Mesendoderm (in vitro differentiated cells): ENCODE results near the gene MTHFD2.

Experiments
- DNase-seq: peaks from one replicate; pipeline ENCODE4 v3.0.0; 2013
- H2AK5ac ChIP-seq: 2 replicates; pipeline ENCODE4 v1.6.1; 2013; ENCODE audit warnings: low read length, inconsistent platforms
- H2BK120ac ChIP-seq: 2 replicates; pipeline ENCODE4 v1.6.1; 2013; ENCODE audit warnings: low read depth, mild to moderate bottlenecking, low read length, moderate library complexity, mixed read lengths
- H2BK15ac ChIP-seq: replicated peaks from 2 replicates; pipeline ENCODE4 v1.6.1; 2013; ENCODE audit warnings: low read depth, mild to moderate bottlenecking, moderate library complexity
- H2BK5ac ChIP-seq: 2 replicates; pipeline ENCODE4 v1.6.1; 2013; ENCODE audit warnings: low read length, inconsistent platforms
- H3K18ac ChIP-seq: 2 replicates; pipeline ENCODE4 v1.6.1; 2013; ENCODE audit warnings: mild to moderate bottlenecking, low read length, mixed read lengths
- H3K23ac ChIP-seq: one replicate; pipeline ENCODE4 v1.6.1; 2013; ENCODE audit warnings: low read length
- H3K27ac ChIP-seq: 2 replicates; pipeline ENCODE4 v1.5.1; 2013; ENCODE audit warnings: low read depth, mild to moderate bottlenecking, inconsistent platforms, low read length, moderate library complexity
- H3K27me3 ChIP-seq: 2 replicates; pipeline ENCODE4 v1.6.1; 2013; ENCODE audit warnings: low read length, control low read depth, mild to moderate bottlenecking, inconsistent platforms; ENCODE audit not compliant: insufficient read depth, poor library complexity
- H3K36me3 ChIP-seq: 2 replicates; pipeline ENCODE4 v1.6.1; 2013; ENCODE audit warnings: low read length, inconsistent platforms; ENCODE audit not compliant: control insufficient read depth, insufficient read depth
- H3K4ac ChIP-seq: one replicate; pipeline ENCODE4 v1.6.1; 2013; ENCODE audit warnings: low read depth, mild to moderate bottlenecking, low read length, moderate library complexity
- H3K4me1 ChIP-seq: 2 replicates; pipeline ENCODE4 v1.6.1; 2013; ENCODE audit warnings: low read depth, low read length, inconsistent platforms; ENCODE audit not compliant: control insufficient read depth
- H3K4me2 ChIP-seq: 2 replicates; pipeline ENCODE4 v1.6.1; 2013; ENCODE audit warnings: low read length
- H3K4me3 ChIP-seq: 2 replicates; pipeline ENCODE4 v1.5.1; 2013; ENCODE audit warnings: mild to moderate bottlenecking, low read length
- H3K56ac ChIP-seq: one replicate; pipeline ENCODE4 v1.6.1; 2013; ENCODE audit warnings: low read length
- H3K79me1 ChIP-seq: 2 replicates; pipeline ENCODE4 v1.6.1; 2013; ENCODE audit warnings: low read length, inconsistent platforms
- H3K79me2 ChIP-seq: 2 replicates; pipeline ENCODE4 v1.6.1; 2013; ENCODE audit warnings: mild to moderate bottlenecking, low read length; ENCODE audit not compliant: control insufficient read depth, insufficient read depth
- H3K9ac ChIP-seq: 2 replicates; pipeline ENCODE4 v1.6.1; 2013; ENCODE audit warnings: low read length, inconsistent platforms
- H4K5ac ChIP-seq: one replicate; pipeline ENCODE4 v1.6.1; 2013; ENCODE audit warnings: low read length
- H4K8ac ChIP-seq: one replicate; pipeline ENCODE4 v1.6.1; 2013; ENCODE audit warnings: low read depth, mild to moderate bottlenecking, control low read depth, low read length, moderate library complexity
- WGBS: extraction: QIAGEN DNeasy Blood & Tissue Kit; methylation state at CpG from one replicate; pipeline ENCODE4 v1.1.7; 2013; ENCODE audit warnings: low lambda C conversion rate, missing lambda C conversion rate; ENCODE audit not compliant: insufficient coverage; ENCODE audit errors: extremely low coverage; 5-methylcytosine and 5-hydroxymethylcytosine counted together

MTHFD2 gene

GRCh38 chr2:74188018-74188601 is 10.3 kb upstream of the MTHFD2 start:
- H3K9ac ChIP-seq, result no peak overlapping the region
- H2BK5ac ChIP-seq, result no peak overlapping the region
- no peak overlapping the region for H3K4ac ChIP-seq
- no peaks in the 10 kb centered on the region for H3K27me3 ChIP-seq
- H3K4me3 ChIP-seq, result no peak overlapping the region
- H2BK120ac ChIP-seq, result no peak overlapping the region
- H3K56ac ChIP-seq, result peak overlapping the region; percentile 54
- H2AK5ac ChIP-seq, result no peak overlapping the region
- DNase-seq, result peak; percentile 79
- no peaks in the 10 kb centered on the region for H3K36me3 ChIP-seq
- no peaks in the 10 kb centered on the region for H3K79me1 ChIP-seq
- peaks cover 2% of the 10 kb centered on the region for H3K4me1 ChIP-seq
- no peak overlapping the region for H3K23ac ChIP-seq
- no peak overlapping the region for H2BK15ac ChIP-seq
- H4K5ac ChIP-seq, result no peak overlapping the region
- no peak overlapping the region for H3K27ac ChIP-seq
- no peaks in the 10 kb centered on the region for H3K79me2 ChIP-seq
- no peak overlapping the region for H3K18ac ChIP-seq
- WGBS, result no CpG with 5 or more reads among the region's 6 CpGs
- no peak overlapping the region for H4K8ac ChIP-seq
- H3K4me2 ChIP-seq, result no peak overlapping the region

- Histone ChIP-seq H3K4me1 (peaks cover 2% of the 10 kb centered on the region), H4K8ac (no peak overlapping the region), H2BK5ac (no peak overlapping the region), H3K4ac (no peak overlapping the region), H3K79me1 (no peaks in the 10 kb centered on the region), H3K4me2 (no peak overlapping the region), H2BK15ac (no peak overlapping the region), H4K5ac (no peak overlapping the region), H3K9ac (no peak overlapping the region), H3K18ac (no peak overlapping the region), H3K56ac (no peak overlapping the region), H3K79me2 (no peaks in the 10 kb centered on the region), H2BK120ac (no peak overlapping the region), H3K27ac (no peak overlapping the region), H3K23ac (no peak overlapping the region), H2AK5ac (no peak overlapping the region), H3K4me3 (no peak overlapping the region), H3K27me3 (no peaks in the 10 kb centered on the region), H3K36me3 (no peaks in the 10 kb centered on the region)
- DNase-seq, result no peak
- no CpG with 5 or more reads among the region's 3 CpGs for WGBS
Observed at GRCh38 chr2:74188696-74189095, 9.7 kb upstream of the MTHFD2 start.

GRCh38 chr2:74191596-74192380 is 6.6 kb upstream of the MTHFD2 start:
- peaks cover 2% of the 10 kb centered on the region for H3K4me1 ChIP-seq
- no peak overlapping the region for H4K8ac ChIP-seq
- peak overlapping the region; percentile 10 for H3K56ac ChIP-seq
- H3K79me2 ChIP-seq, result no peaks in the 10 kb centered on the region
- peak overlapping the region; percentile 18 for H3K18ac ChIP-seq
- no peak overlapping the region for H3K27ac ChIP-seq
- no CpG with 5 or more reads among the region's 6 CpGs for WGBS
- H3K23ac ChIP-seq, result no peak overlapping the region
- DNase-seq, result no peak
- no peak overlapping the region for H2BK120ac ChIP-seq
- no peak overlapping the region for H3K9ac ChIP-seq
- no peak overlapping the region for H2BK5ac ChIP-seq
- H3K27me3 ChIP-seq, result no peaks in the 10 kb centered on the region
- no peak overlapping the region for H2AK5ac ChIP-seq
- peak overlapping the region; percentile 20 for H3K4ac ChIP-seq
- H3K4me3 ChIP-seq, result no peak overlapping the region
- no peak overlapping the region for H4K5ac ChIP-seq
- no peaks in the 10 kb centered on the region for H3K79me1 ChIP-seq
- no peaks in the 10 kb centered on the region for H3K36me3 ChIP-seq
- no peak overlapping the region for H3K4me2 ChIP-seq
- H2BK15ac ChIP-seq, result no peak overlapping the region

- Histone ChIP-seq H3K9ac (no peak overlapping the region), H3K56ac (no peak overlapping the region), H3K4me2 (no peak overlapping the region), H4K8ac (peak overlapping the region; percentile 31), H2BK15ac (no peak overlapping the region), H3K4me3 (no peak overlapping the region), H3K4me1 (no peaks in the 10 kb centered on the region), H3K4ac (no peak overlapping the region), H3K18ac (no peak overlapping the region), H3K23ac (no peak overlapping the region), H3K79me2 (peaks cover 13% of the 10 kb centered on the region), H3K27me3 (no peaks in the 10 kb centered on the region), H2AK5ac (no peak overlapping the region), H4K5ac (no peak overlapping the region), H3K36me3 (no peaks in the 10 kb centered on the region), H3K27ac (no peak overlapping the region), H2BK120ac (no peak overlapping the region), H3K79me1 (no peaks in the 10 kb centered on the region), H2BK5ac (no peak overlapping the region)
- no CpG with 5 or more reads among the region's 1 CpG for WGBS
- DNase-seq, result no peak
Observed at GRCh38 chr2:74194799-74195198, 3.6 kb upstream of the MTHFD2 start.

- Histone ChIP-seq H3K79me2 (peaks cover 31% of the 10 kb centered on the region), H2AK5ac (no peak overlapping the region), H2BK15ac (no peak overlapping the region), H3K4ac (no peak overlapping the region), H3K27ac (no peak overlapping the region), H3K4me2 (no peak overlapping the region), H3K4me3 (no peak overlapping the region), H3K27me3 (no peaks in the 10 kb centered on the region), H4K8ac (no peak overlapping the region), H3K9ac (no peak overlapping the region), H2BK5ac (no peak overlapping the region), H3K18ac (no peak overlapping the region), H3K79me1 (no peaks in the 10 kb centered on the region), H3K56ac (no peak overlapping the region), H4K5ac (no peak overlapping the region), H3K23ac (no peak overlapping the region), H3K4me1 (peaks cover 2% of the 10 kb centered on the region), H3K36me3 (no peaks in the 10 kb centered on the region), H2BK120ac (no peak overlapping the region)
- DNase-seq, result no peak
- no CpG with 5 or more reads among the region's 4 CpGs for WGBS
Observed at GRCh38 chr2:74197049-74197448, 1.4 kb upstream of the MTHFD2 start.
